NT2/D1 (cell line): ENCODE data around the gene FKBP8.
A peak's percentile ranks its signal among the peaks of the same experiment; 100 is the strongest.

ENCODE experiments used
- DNase-seq: peaks from one replicate; pipeline ENCODE4 v3.0.0-alpha.2; 2011; ENCODE audit warnings: low read depth, low spot score
- H3K27me3 ChIP-seq: 2 replicates; pipeline ENCODE4 v1.6.0; 2011; ENCODE audit warnings: mild to moderate bottlenecking; ENCODE audit not compliant: insufficient read length, insufficient read depth
- H3K36me3 ChIP-seq: 2 replicates; pipeline ENCODE4 v1.6.1; 2011; ENCODE audit warnings: mild to moderate bottlenecking, low read length, mixed read lengths; ENCODE audit not compliant: insufficient read depth, insufficient read length
- H3K4me1 ChIP-seq: 2 replicates; pipeline ENCODE4 v1.5.1; 2011; ENCODE audit not compliant: insufficient read depth, insufficient read length
- H3K4me3 ChIP-seq: 2 replicates; pipeline ENCODE4 v1.5.1; 2011; ENCODE audit warnings: low read depth; ENCODE audit not compliant: insufficient read length
- H3K9ac ChIP-seq: 2 replicates; pipeline ENCODE4 v1.6.0; 2011; ENCODE audit warnings: low read depth; ENCODE audit not compliant: insufficient read length
- H3K9me3 ChIP-seq: 2 replicates; pipeline ENCODE4 v1.5.1; 2011; ENCODE audit warnings: mild to moderate bottlenecking, low read length; ENCODE audit not compliant: insufficient read depth
- SUZ12 ChIP-seq: IDR thresholded peaks from 2 replicates; pipeline ENCODE4 v1.6.1; 2011; ENCODE audit not compliant: insufficient read length, insufficient read depth; ENCODE audit errors: extremely low read depth
- YY1 ChIP-seq: IDR thresholded peaks from 2 replicates; pipeline ENCODE4 v1.6.1; 2011; ENCODE audit not compliant: insufficient read length, insufficient read depth
- ZNF274 ChIP-seq: IDR thresholded peaks from 2 replicates; pipeline ENCODE4 v1.6.1; 2011; ENCODE audit warnings: mild to moderate bottlenecking, low read depth, low read length

The FKBP8 gene

DNA sequence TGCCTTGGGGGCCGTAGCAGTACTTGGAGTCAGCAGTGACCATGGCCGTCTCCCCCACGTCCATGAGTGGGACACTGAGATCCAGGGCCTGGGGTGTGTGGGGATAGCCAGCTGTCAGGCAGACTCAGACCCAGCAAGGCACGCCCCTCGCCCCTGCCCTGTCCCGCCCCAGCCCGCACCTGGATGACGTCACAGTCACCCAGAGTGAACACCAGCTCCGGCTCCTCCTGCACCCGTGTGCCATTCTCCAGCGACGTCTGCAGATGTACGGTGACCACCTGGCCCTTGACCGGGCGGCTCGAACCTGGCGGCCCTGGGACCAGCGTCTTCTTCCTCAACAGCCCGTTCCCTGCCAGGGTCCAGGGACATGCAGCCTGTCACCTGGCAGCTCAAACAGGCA is 4.0 kb downstream of the FKBP8 start:
- no peak for TF ChIP-seq SUZ12
- TF ChIP-seq YY1, result no peak
- TF ChIP-seq ZNF274, result no peak
- H3K27me3 ChIP-seq, result no peaks in the 10 kb centered on the region
- no peak for DNase-seq
- H3K4me1 ChIP-seq, result peaks cover 3% of the 10 kb centered on the region
- no peaks in the 10 kb centered on the region for H3K9me3 ChIP-seq
- peaks cover 67% of the 10 kb centered on the region for H3K36me3 ChIP-seq
- H3K4me3 ChIP-seq, result no peak overlapping the region
- H3K9ac ChIP-seq, result no peak overlapping the region

DNA sequence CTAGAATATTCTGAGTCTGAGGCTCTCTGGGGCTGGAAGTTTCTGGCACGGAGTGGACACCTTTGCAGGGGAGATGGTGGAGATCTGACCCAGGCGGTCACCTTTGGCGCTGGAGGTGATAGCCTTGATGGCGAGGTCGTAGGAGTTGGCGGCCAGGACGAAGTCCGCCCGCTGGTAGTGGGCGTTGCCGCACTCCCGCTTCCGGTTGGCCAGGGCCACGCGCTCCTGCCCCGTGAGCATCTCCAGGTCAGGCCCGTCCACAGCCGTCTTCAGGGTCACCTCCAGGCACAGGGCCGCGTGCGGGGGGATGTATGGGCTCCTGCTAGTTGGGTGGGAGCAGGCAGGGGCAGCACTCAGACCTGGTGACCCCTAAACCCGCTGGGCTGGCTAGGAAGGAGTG is 5.3 kb downstream of the FKBP8 start:
- no peaks in the 10 kb centered on the region for H3K27me3 ChIP-seq
- H3K36me3 ChIP-seq, result peaks cover 70% of the 10 kb centered on the region
- H3K4me1 ChIP-seq, result no peaks in the 10 kb centered on the region
- DNase-seq, result no peak
- no peaks in the 10 kb centered on the region for H3K9me3 ChIP-seq
- H3K9ac ChIP-seq, result no peak overlapping the region
- no peak for TF ChIP-seq YY1
- no peak for TF ChIP-seq SUZ12
- no peak for TF ChIP-seq ZNF274
- no peak overlapping the region for H3K4me3 ChIP-seq

DNA sequence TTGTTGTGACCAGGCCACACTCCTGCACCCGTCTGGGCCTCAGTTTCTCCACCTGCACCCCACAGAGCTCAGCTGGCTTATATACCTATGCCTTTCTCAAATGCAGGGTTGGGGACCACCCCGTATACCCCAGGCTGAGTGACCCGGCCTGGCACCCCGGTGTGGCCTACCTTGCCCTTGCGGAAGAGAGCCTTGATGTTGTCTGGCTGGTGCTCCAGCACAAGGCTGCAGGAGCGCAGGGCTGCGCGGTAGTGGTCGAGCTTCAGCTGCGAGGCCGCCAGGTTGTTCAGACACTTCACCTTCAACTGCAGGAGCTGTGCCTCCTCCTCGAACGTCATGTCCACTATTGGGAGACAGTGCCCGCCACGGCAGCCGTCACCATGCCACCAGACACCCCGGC is 5.9 kb downstream of the FKBP8 start:
- no peak for DNase-seq
- Histone ChIP-seq H3K9ac (no peak overlapping the region), H3K27me3 (no peaks in the 10 kb centered on the region), H3K4me1 (no peaks in the 10 kb centered on the region), H3K36me3 (peaks cover 77% of the 10 kb centered on the region), H3K4me3 (no peak overlapping the region), H3K9me3 (no peaks in the 10 kb centered on the region)
- TF ChIP-seq YY1 (no peak), ZNF274 (no peak), SUZ12 (no peak)

DNA sequence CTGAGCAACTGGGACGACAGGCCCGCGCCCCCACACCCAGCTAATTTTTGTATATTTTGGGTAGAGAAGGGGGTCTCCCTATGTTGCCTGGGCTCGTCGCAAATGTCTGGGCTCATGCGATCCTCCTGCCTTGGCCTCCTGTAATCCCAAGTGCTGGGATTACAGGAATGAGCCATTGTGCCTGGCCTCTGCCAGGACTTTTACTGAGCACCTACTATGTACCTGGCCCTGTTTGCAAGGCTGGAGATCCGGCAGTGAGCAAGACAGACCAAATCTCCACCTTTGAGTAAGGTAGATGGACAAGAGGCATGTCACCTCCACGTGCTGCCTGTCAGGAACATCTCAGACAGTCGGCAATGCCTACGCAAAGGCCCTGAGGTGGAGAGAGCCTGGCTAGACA is 6.9 kb downstream of the FKBP8 start:
- no peaks in the 10 kb centered on the region for H3K4me1 ChIP-seq
- peaks cover 81% of the 10 kb centered on the region for H3K36me3 ChIP-seq

DNA sequence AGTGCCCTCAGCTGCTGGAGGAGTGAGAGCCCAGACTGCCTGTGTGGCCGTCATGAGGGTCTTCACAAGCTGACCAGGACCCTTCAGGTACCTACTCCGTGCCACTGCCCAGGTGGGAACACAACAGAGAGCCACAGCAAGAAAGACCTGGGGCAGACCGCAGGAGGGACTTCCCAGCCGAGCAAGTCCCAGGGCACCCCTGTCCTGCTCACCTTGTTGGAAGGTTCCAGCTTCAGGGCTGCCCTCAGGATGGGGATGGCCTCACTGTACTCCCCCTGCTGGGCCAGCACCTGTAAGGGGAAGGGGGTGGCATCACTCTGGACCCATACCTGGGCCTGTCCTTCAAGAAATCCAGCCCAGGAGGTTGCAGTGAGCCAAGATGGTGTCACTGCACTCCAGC is 10.3 kb downstream of the FKBP8 start:
- no peak for DNase-seq
- no peaks in the 10 kb centered on the region for H3K4me1 ChIP-seq
- H3K9ac ChIP-seq, result no peak overlapping the region
- no peaks in the 10 kb centered on the region for H3K9me3 ChIP-seq
- no peak for TF ChIP-seq YY1
- no peaks in the 10 kb centered on the region for H3K27me3 ChIP-seq
- no peak overlapping the region for H3K4me3 ChIP-seq
- H3K36me3 ChIP-seq, result peaks cover 63% of the 10 kb centered on the region

More for the DNA sequence above, 6.9 kb downstream of the FKBP8 start:
- TF ChIP-seq ZNF274 (no peak), YY1 (no peak), SUZ12 (no peak)
- no peak overlapping the region for H3K9ac ChIP-seq
- H3K9me3 ChIP-seq, result no peaks in the 10 kb centered on the region
- no peaks in the 10 kb centered on the region for H3K27me3 ChIP-seq
- H3K4me3 ChIP-seq, result no peak overlapping the region
- DNase-seq, result no peak

DNA sequence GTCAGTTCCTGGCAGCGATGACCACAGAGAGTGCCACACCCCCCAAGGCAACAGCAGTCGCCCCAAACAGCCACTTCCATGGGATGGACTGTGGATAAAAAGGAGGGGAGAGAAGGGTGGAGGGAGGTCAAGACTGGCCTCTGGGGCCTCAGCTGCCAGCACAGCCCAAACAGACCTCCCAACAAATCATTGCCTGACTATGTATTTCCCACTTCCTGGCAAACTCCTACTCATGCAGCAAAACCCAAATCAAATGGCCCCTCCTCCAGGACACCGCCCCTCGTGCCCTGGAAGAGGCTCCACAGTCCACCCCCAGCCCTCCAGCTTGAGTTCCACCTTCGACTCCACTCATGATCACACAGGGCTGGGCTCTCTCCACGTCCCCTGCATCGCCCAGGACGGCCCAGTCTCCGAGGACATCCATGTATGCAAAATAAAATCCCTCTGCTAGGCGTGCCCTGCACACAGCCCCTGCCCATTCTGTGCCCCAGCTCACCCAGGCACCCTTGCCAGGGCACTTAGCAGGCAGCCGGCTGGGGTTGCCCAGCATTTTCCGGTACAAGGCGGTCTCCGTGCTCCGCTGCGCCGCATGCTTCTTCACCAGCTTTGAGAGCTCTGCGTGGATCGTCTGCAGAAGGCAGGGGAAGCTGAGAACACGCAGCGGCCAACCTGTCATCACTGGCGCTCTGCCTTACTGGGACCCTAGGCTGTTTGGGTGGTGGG is 11.0 kb downstream of the FKBP8 start:
- Histone ChIP-seq H3K9me3 (no peaks in the 10 kb centered on the region), H3K36me3 (peaks cover 56% of the 10 kb centered on the region), H3K27me3 (no peaks in the 10 kb centered on the region), H3K9ac (no peak overlapping the region), H3K4me3 (no peak overlapping the region), H3K4me1 (no peaks in the 10 kb centered on the region)
- TF ChIP-seq YY1 (no peak), ZNF274 (no peak), SUZ12 (no peak)
- DNase-seq, result no peak

DNA sequence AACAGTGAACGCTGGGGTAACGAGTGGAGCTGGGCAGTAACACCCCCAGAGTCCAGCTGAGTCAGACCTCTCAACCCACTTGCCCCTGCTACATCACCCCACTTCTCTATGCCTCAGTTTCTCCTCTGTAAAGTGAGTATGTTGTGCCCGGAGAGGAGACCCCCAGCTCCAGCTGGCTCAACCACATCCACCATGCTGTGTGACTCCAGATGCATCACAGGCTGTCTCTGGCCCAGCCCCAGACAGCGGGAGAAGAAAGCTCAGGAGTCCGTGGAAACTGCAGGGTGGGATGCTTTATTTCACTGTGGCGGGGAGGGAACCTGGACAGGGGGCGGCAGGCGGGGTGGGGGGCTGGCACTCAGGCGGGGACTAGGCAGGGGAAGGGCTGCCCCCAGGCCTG is 11.9 kb downstream of the FKBP8 start:
- DNase-seq, result no peak
- Histone ChIP-seq H3K27me3 (no peaks in the 10 kb centered on the region), H3K9me3 (no peaks in the 10 kb centered on the region), H3K36me3 (peaks cover 47% of the 10 kb centered on the region), H3K4me3 (no peak overlapping the region), H3K4me1 (no peaks in the 10 kb centered on the region), H3K9ac (no peak overlapping the region)
- TF ChIP-seq YY1 (no peak), ZNF274 (no peak), SUZ12 (no peak)

DNA sequence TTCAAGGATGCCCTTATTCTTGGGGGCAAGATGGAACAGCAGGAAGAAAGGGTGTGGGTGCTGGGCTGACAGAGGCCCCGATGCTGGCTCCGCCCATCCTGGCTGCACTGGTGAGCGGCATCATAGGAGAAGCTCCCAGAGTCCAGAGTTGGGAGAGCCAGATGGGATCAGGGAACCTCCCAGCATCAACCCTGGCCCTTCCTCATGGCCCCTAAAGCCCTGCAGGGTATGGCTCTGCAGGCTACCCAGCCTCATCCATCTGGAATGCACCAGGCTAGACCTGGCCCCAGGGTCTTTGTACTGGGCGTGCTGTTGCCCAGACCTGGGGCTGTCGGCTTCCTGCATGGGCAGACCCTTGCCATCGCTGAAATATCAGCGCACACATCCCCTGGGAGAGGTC is 13.6 kb downstream of the FKBP8 start:
- Histone ChIP-seq H3K9me3 (no peaks in the 10 kb centered on the region), H3K4me3 (no peak overlapping the region), H3K4me1 (no peaks in the 10 kb centered on the region), H3K36me3 (peaks cover 32% of the 10 kb centered on the region), H3K27me3 (no peaks in the 10 kb centered on the region), H3K9ac (peak overlapping the region; percentile 8)
- TF ChIP-seq ZNF274, result no peak
- no peak for TF ChIP-seq SUZ12
- TF ChIP-seq YY1, result no peak
- DNase-seq, result no peak
